ENCODE data around the gene BEST2.

BEST2 gene

DNA sequence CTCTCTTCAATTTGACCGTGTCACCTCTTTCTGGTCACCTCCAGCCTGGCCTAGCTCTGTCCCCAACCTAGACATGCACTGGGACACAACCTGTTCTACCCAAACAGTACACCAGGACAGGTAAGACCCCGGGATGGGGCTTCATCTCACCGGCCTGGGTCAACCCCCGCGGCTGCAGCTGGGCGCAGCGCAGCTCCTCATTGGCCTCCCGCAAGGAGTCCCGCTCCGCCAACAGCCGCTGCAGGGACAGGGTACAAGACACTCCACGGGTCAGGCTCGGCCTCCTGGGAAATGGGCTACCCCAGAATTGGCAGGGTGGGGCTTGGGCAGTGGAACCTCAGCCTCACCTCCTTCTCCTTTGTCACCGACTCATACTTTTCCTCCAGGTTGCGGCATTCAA, 16.1 kb downstream of the BEST2 start:
- DNase-seq (ENCODE audit: low read depth in 2 of 3, low spot score in 1 of 3) = no peak

DNA sequence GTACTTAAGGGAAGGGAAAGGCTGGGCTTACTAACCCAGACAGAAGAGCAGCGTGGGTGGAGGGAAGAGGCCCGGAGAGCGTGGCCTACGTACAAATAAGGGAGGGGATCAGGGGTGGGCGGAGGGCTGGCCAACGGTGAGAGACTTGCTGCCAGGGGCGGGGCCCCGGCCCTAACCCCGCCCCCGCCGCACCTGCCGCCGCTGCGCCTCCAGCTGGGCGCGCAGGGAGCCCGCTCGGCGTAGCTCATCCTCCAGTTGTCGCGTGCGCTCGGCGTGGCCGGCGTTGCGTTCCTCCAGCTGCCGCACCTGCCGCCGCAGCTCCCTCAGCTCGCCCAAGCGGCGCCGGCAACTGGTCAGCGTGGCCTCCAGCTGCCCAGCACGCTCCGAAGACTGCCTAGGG, 18.1 kb downstream of the BEST2 start:
- DNase-seq (ENCODE audit: low read depth in 2 of 3, low spot score in 1 of 3) = peak in 2 of 3 donors; percentile 43 to 64

DNA sequence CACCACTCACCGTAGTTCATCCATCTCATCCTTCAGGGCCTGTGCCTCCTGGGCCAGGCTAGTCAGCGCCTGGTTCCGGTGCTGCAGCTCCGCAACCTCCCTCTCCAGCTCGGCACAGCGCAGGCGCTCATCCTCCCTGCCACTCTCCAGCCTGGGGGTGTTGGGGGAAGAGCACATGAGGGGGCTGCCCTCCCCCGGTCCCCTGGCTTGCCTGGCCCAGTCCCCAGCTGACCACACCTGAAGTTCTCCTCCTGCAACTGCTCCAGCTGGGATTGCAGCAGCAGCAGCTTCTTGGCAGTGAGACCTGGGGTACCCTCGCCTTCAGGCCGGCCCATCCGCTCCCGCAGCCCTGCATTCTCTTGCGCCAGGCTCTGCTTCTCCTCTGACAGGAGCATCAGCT, 19.3 kb downstream of the BEST2 start:
- DNase-seq (ENCODE audit: low read depth in 2 of 3, low spot score in 1 of 3) = no peak

DNA sequence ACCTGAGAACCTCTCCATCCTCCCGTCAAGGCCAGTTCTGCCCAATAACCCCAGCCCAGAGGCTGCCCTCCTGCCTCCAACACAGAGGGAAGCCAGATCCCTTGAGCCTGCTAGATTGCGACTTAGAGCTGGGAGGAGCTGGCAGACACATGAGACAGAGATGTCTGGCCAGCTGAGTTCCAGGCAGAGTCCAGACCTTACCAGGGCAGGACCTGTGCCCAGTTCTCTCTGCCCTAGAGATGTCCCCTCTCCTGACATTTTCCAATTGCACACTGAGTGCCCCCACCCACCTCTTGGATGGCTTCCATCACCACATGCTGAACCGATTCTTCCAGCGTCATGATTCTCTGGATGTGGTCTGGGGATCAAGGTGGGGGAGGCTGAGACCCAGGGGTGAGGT, 20.7 kb downstream of the BEST2 start:
- no peak for DNase-seq (ENCODE audit: low read depth in 2 of 3, low spot score in 1 of 3)

DNA sequence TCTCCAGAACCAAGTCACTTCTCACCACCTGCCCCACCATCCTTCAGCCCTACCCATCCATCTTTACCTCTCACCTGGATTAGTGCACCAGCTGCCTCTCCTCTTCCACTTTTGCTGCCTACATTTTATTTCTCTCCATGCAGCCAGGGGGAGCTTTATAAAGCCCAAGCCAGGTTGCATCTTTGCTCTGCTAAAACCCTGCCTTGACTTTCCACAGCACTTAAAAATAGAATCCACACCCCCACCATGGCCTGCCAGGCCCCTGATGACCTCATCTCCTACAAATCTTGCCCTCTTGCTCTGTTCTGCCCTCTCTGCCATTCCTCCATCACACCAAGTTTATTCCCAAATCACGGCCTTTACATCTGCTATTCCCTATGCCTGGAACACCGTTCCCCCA, 22.0 kb downstream of the BEST2 start:
- DNase-seq (ENCODE audit: low read depth in 2 of 3, low spot score in 1 of 3) = no peak

DNA sequence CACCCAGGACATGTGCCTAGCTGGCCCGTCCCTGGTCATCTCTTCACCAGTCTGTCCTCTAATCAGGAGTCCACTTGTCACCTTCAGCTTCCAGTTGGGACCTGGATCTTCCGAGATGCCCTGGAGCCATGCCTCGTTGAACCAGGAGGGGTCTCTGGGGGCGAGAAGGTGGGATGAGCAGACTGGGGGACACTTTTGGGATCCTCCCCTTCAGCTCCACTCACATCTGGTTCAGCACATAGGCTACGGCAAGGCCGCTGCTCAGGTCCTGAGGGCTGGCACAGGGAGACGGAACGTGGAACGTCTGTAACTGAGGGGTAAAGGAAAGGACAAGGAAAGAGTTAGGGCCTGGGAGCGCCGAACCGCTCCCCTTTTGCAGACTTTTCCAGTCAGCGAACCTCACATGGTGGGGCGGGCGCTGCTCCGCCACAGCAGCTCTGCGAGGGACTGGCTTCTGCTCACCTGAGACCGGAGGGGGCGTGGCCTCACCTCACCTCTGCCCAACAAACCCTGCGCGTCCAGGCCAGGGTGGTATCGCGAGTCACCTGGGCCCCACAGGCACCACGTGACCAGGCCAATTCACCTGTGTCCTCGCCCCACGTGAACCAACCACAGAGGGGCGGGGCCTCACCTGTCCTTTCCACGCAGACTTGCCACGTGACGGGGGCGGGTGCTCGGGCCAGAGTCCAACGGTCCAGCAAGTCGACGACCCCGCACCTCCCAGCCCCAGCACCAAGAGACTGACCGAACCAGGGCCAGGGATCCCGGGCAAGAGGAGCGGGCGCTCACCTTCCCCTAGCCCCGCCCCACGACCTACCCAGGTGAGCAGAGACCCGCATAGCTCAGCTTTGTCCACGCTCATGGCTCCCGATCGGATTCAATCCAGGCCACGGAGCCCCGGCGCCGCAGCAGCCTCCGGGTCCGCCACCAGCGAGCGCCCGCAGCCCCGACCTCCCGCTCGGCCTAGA, 23.3 kb downstream of the BEST2 start, which contains the start of gene HOOK2:
TSS of gene HOOK2 (minus strand) at position 965 of the 968 bp plus-strand sequence. CDS start at position 862, 103 bp downstream.
- no peak for DNase-seq (ENCODE audit: low read depth in 2 of 3, low spot score in 1 of 3)

DNA sequence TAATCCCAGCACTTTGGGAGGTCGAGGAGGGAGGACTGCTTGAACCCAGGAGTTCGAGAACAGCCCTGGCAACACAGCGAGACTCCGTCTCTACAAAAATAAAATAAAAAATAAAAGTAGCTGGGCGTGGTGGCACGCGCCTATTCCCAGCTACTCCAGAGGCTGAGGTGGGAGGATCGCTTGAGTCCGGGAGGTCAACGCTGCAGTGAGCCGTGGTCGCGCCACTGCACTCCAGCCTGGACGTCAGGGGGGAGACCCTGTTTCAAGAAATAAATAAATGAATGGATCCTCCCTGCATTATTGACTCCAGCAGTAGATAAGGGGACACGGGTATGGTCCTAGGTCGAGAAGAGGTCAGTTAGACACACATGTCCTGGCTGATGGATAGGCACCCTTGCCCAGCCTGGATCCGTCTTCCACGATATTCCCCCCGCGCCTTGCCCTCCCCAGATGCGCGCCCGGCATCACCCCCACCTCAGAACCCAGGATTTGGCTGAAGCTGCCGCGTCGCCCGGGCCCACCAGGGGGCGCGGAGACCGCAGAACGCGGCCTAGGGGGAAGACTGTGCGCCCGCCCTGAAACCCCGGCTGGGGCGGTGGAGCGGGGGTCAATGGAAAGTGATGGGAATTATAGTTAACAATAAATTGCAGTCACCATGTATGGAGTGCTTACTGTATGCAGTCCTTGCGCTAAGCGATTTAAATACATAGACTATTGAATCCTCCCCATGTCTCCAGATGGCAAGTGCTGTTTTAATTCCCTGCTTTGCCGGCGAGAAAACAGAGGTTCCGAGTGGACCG, 25.8 kb downstream of the BEST2 start:
- DNase-seq (ENCODE audit: low read depth in 2 of 3, low spot score in 1 of 3) = peak; percentile 65 to 87 (median 82)

DNA sequence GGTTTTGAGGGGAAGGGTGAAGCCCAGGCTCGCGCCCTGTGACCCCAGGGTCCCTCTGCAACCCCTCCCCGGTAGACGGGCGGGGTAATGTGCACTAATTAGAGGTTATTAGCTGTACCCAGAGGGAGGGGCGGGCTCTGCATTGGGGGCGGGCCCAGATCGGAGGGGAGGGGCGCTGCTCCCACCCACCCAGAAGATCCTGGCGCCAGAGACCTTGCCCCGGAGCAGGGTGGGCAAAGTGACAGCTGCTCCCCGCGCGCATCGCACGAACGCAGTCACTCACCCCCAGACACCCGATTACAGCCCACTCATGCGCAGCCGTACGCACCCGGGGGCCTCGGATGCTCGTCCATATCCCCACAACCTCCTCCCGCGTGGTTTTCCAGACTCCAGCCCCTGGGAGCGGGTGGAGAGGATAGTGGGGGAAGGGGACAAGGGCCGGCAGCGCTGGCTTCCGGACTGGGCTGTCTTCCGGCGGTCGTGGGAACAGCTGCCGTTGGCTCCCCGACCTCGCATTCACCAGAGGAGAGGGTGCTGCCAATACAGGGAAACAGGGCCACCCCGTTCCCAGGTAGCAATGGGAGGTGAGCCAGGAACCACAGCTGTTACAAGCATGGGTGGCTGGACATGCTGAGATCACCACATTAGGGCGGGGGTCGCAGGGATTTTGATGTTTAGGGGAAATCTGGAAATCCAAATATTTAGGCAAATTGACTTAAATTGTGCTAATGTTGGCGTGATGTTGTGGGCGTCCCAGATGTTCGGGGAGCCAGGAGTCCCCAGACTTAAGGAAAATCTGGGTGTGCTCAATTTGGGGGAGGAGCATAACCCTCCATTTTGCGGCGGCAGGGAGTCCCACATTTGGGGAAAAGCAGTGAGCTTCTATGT, 26.7 kb downstream of the BEST2 start:
- DNase-seq (ENCODE audit: low read depth in 2 of 3, low spot score in 1 of 3) = peak in 1 of 3 donors; percentile 22

DNA sequence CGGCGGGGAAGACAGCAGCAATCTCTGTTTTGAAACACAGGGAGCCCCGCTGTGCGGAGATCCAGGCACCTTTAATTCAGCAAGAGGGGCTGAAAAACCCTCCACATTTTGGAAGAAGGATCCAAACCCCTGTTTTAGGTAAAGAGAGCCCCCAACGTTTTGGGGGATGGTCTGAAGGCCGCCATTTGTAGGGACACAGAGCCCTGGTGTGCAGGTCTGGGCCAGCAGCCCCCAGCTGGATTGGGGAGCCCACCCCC, 27.2 kb downstream of the BEST2 start:
- no peak for DNase-seq (ENCODE audit: low read depth in 2 of 3, low spot score in 1 of 3)

DNA sequence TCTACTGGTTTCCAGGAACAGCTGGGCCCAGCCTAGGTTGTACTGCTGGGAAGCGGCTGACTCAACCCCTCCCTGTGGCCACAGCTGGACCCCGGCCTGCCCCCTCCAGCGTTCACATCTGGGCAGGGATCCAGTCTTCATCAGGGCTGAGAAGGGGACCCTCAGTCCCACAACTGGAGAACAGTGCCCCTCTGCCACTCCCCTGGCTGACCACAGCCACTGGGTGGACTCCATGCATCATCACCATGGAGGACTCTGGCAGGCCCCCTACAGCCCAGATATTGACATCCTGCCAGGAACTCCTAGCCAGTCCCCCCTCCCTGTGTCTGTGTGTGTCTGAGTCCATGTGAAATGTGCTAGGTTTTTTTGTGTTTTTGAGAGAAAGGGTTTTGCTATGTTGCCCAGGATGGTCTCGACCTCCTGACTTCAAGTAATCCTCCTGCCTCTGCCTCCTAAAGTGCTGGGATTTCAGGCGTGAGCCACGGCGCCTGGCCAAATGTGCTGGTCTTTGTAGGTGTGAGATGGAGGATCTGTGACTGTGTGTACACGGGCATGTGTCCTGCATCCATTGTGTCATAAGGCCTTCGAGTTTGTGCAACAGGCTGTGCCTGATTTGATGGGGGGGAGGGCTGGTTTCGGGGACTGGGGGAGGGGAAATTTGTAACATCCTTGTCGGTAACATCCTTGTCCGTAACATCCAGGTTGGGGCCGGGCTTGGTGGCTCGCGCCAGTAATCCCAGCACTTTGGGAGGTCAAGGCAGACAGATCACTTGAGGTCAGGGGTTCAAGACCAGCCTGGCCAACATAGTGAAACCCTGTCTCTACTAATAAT, 27.8 kb downstream of the BEST2 start:
- no peak for DNase-seq (ENCODE audit: low read depth in 2 of 3, low spot score in 1 of 3)

DNA sequence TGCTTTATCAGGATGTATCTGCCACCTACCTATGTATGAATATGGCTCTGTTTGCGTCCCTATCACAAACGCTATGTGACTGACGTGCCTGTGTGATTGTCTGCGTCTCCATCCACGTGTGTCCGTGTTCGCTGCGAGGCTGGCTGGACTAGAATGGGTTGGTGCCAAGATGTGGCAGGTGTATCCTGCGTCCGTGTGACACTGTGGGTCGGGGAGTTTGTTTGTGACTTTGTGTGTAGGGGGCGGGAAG, 30.5 kb downstream of the BEST2 start:
- DNase-seq (ENCODE audit: low read depth in 2 of 3, low spot score in 1 of 3) = no peak

DNA sequence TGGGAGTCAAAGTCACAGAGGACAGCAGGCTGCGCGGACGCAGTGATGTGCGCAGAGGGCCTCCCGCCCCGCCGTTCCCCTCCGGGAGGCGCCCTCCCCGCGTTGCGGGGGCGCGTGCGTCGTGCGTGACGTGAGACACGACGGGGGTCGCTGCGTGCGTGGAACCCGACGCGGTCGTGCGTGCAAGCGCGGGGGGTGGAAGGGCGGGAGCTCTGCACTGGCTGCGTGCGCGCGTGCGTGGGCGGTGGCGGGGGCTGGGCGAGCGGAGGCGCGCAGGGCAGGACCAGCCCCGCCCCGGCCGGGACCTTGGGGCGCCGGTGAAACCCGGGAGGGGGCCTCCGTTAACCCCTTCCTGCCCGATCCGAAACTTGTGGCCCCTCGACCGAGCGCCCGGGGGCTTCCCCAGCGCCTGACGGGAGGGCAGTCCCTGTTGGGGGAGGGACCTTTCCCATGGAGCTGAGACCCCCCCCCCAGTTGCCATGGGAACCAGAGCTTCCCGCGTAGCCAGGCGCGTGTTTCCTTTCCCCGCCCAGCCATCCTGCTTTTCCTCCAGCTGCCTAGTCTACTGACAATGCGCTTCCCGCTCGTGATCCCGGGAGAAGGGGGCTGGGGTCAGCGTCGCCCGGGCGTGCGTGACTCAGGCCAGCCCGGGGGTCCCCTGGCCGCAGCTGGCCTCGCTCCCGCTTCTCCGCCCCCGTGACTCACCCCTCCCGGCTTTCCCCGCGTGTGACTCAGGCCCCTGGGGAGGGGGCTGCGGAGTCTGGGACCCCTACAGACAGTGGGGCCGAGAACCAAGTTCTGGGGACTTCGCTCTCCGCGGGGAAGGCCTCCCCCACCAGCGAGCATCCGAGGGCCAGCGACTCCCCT, 31.1 kb downstream of the BEST2 start:
- peak; percentile 77 to 87 (median 79) for DNase-seq (ENCODE audit: low read depth in 2 of 3, low spot score in 1 of 3)

DNA sequence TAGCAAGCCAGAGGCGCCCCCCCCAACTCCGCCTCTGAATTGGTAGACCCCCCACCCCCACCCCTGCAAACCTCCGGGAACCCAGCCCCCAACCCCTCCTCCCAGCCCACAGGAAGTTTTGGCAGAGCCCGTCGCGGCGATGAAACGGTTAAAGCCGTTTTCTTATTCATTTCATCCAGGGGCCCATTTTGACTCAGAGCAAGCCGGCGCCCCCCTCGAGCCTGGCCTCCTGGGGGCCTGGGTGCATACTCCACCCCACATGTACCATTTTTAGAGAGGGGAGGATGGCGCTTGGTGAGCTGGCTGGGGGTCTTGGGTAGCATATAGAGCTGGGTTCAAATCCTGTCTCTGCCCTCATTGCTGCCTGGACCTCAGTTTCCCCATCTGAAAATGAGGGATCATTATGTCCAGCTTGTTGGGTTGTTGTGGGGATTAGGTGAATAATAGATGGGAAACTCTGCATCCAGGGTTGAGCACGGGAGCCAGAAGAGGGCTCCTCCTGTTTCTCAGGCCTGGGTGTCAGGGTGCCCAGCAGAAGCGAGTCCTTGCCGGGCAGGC, 31.8 kb downstream of the BEST2 start:
- peak; percentile 56 to 61 (median 60) for DNase-seq (ENCODE audit: low read depth in 2 of 3, low spot score in 1 of 3)

DNA sequence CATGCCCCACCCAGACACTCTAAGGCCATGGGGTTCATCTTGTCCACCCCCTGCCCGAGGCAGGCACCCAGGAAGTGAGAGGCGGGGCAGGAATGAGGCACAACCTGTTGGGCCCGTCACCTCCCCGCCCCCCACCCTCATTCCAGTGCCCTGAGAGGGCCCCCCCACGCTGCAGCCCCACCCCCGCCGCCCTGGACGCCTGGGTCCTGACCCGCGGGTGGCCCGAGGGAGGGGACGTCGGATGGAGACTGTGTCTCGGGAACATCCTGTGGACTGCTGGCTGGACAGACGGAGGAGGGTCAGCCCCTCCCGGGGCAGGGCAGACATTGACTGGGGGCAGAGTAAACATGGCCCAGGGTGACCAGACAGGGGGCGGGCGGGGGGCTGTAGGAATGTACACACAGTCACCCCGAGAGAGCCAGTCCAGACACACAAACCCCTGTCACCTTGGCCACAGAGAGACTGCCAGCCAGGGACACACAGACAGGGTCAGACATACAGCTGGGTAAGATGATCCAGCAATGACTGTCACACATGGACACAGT, 32.3 kb downstream of the BEST2 start:
- DNase-seq (ENCODE audit: low read depth in 2 of 3, low spot score in 1 of 3) = no peak

DNA sequence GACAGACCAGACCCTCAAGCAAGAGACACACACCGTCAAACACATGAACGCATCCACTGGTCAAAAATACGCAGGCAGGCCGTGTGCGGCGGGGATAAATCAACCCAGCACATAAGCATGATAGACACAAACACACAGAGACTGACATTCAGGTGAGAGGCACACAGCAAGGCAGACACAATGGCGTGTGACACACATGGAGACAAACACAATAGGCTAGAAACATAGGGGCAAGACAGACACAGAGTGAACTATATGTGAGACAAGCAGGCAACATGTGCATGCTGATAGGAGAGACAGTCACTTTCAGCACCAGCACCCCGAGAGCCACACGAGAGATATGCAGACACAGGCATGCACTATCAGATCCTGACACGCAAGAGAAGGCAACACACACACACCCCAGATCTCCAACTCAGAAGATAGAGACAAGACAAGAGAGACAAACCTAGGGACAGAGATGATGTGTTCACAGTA, 32.8 kb downstream of the BEST2 start:
- DNase-seq (ENCODE audit: low read depth in 2 of 3, low spot score in 1 of 3) = no peak

DNA sequence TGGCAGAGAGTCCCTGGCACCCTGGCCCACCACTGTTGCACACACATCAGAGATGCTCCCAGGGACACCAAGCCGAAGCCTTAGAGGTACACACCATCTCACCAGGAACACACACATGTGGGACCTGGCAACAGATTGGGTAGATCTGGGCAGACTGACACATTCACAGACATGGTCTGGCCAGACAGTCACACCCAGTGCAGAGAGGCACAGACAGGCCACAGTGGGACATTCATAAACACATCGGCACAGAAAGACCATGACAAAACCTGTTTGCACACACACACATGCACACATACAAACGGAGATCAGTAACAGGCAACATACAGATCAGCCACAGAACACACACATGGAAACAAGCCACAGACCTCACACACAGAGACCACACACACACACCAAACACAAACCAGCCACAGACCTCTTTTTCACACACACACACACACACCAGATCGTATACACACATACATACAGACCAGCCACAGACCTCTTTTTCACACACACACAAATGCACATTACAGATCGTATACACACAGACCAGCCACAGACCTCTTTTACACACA, 33.4 kb downstream of the BEST2 start:
- no peak for DNase-seq (ENCODE audit: low read depth in 2 of 3, low spot score in 1 of 3)

DNA sequence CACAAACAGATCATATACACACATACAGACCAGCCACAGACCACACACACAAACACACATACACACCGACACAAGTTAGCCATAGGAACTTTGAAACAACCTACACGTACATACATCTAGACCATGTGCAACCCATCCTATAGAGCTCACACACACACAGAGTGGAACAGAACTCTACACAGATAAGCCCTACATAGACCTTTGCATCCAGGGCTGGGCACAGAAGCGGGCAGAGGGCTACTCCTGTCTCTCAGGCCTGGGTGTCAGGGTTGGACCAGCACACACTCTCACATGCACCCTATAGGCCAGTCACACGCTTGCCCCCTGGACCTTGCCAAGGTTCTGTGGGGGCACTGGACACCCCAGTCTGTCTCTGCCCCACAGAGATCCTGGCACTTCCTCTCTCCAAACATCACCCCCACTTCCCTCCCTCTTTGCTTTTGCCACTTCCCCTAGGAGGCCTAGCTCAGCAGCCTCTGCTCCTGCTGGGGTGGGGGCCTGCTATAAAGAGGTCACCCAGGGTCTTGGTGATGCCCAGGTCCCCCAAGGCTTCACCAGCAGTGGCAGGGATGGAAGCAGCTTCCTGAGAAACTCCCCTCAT, 33.9 kb downstream of the BEST2 start:
- no peak for DNase-seq (ENCODE audit: low read depth in 2 of 3, low spot score in 1 of 3)

DNA sequence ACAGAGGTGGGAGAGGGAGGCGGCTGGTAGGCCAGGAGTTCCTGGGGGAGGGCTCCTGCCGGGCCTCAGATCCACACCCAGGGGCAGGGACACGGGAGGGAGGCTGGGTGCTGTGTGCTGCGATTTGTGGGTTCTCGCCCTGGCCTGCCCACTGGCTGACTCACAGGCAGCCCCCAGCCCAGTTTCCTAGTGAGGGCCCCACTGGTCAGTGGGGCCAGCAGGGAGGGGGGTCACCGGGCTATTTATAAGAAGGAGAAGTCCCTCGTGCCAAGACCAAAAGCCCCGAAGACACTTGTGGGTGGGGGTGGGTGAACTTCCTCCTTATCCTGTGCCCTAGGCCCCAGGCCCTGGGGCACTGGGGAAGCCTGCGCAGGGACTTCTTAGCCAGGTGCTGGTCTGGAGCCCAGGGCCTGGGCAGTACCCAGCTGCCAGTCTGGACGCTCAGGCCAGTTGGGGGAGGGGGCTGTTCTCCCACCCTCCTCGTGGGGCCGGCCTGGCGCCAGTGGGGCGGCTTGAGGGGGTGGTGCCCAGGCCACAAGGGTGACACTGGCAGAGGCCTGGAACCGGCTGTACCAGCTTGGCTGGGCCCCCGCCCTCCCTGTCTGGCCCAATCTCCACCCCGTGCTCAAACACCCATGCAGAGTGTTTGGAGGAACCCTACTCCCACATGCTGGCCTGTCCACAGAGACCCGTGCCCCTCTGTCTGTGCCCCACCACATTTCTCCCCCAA, 34.7 kb downstream of the BEST2 start:
- DNase-seq (ENCODE audit: low read depth in 2 of 3, low spot score in 1 of 3) = no peak

All from stimulated activated CD4-positive, alpha-beta T cell treated with anti-CD3 and anti-CD28 coated beads, Interleukin-12 subunit alpha, Interleukin-12 subunit beta, amount 100 ng/mL, for 48 hours (primary cell).